Measurements from ENCODE around the gene ARHGAP6. TPM values are rescaled to one million over a fixed set of nuclear protein-coding genes. Genes with fewer than 3 reads are reported as not detected.

The ARHGAP6 gene
- total RNA-seq, 1 donor from 2014 or later: 1.2 TPM

DNA sequence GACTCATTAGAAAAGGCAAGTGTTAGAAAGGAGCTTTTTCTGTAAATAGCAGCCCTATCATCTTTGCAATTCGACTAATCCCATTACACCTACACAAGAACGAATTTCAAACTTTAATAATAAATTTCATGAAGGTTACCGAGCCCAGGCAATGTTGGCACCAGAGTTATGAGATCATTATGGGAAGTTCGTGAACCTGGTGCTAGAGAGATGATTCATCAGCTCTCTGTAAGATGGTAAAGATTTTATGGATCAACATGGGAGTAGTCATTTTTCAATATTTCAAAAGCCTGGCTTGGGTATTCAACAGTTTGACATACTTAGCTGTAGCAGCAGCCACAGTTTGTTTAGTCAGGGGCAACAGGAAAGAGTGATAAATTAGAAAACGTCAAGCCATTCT lies 336.7 kb downstream of the ARHGAP6 start:
- no peak overlapping the region for H3K9ac ChIP-seq
- no peaks in the 10 kb centered on the region for H4K20me1 ChIP-seq (ENCODE audit: low read depth)
- Mint-ChIP-seq H3K27ac (no peak overlapping the region), H3K4me1 (no peaks in the 10 kb centered on the region), H3K4me3 (no peak overlapping the region), H3K36me3 (no peaks in the 10 kb centered on the region), H3K9me3 (no peaks in the 10 kb centered on the region), H3K27me3 (ENCODE audit: insufficient read depth, low read depth) (no peaks in the 10 kb centered on the region)
- H3F3A ChIP-seq (ENCODE audit: low read depth): no peaks in the 10 kb centered on the region
- no peak overlapping the region for H3K4me3 ChIP-seq
- H3K4me1 ChIP-seq: no peaks in the 10 kb centered on the region
- H3K79me2 ChIP-seq (ENCODE audit: low read depth): no peaks in the 10 kb centered on the region
- H3K36me3 ChIP-seq: no peaks in the 10 kb centered on the region
- H2AFZ ChIP-seq (replicated peaks): no peak overlapping the region
- TF ChIP-seq EZH2 (IDR thresholded peaks at IDR 0.05): no peak
- TF ChIP-seq, protein P1, sequence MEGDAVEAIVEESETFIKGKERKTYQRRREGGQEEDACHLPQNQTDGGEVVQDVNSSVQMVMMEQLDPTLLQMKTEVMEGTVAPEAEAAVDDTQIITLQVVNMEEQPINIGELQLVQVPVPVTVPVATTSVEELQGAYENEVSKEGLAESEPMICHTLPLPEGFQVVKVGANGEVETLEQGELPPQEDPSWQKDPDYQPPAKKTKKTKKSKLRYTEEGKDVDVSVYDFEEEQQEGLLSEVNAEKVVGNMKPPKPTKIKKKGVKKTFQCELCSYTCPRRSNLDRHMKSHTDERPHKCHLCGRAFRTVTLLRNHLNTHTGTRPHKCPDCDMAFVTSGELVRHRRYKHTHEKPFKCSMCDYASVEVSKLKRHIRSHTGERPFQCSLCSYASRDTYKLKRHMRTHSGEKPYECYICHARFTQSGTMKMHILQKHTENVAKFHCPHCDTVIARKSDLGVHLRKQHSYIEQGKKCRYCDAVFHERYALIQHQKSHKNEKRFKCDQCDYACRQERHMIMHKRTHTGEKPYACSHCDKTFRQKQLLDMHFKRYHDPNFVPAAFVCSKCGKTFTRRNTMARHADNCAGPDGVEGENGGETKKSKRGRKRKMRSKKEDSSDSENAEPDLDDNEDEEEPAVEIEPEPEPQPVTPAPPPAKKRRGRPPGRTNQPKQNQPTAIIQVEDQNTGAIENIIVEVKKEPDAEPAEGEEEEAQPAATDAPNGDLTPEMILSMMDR (IDR thresholded peaks at IDR 0.05): no peak
- TF ChIP-seq EZH2phosphoT487 (IDR thresholded peaks at IDR 0.05): no peak
- no peak overlapping the region for H3K4me2 ChIP-seq
- H3K27ac ChIP-seq: no peak overlapping the region
- no peak for DNase-seq (ENCODE audit: low spot score)
- no peaks in the 10 kb centered on the region for H3K27me3 ChIP-seq
- no peaks in the 10 kb centered on the region for H3K9me3 ChIP-seq (ENCODE audit: low read depth)

DNA sequence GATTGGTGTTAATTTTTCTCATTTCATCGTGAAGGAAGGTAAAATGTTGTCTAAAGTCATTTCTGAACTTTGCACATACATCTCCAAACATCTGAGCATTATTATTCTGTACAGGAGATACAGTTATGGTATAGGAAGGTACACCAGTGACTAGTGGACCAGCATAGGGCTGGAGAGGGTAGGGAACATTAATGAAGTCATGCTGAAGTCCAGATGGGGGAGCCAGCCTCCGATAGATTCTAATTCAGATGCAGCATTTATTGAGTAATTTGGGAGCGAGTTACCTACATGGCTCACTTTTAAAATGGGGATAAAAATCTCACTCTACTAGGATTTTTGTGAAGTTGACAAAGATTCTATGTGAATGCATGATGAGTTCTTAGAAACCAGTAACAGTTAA lies 337.6 kb downstream of the ARHGAP6 start:
- Histone ChIP-seq H3K9ac (no peak overlapping the region), H3F3A (ENCODE audit: low read depth) (no peaks in the 10 kb centered on the region), H4K20me1 (ENCODE audit: low read depth) (no peaks in the 10 kb centered on the region), H3K79me2 (ENCODE audit: low read depth) (no peaks in the 10 kb centered on the region), H3K4me1 (no peaks in the 10 kb centered on the region), H3K9me3 (ENCODE audit: low read depth) (no peaks in the 10 kb centered on the region), H3K4me3 (no peak overlapping the region), H3K27ac (no peak overlapping the region), H2AFZ (replicated peaks) (no peak overlapping the region), H3K4me2 (no peak overlapping the region), H3K27me3 (no peaks in the 10 kb centered on the region), H3K36me3 (no peaks in the 10 kb centered on the region)
- TF ChIP-seq EZH2 (IDR thresholded peaks at IDR 0.05): no peak
- TF ChIP-seq, protein P1 (IDR thresholded peaks at IDR 0.05): no peak
- Mint-ChIP-seq H3K27ac (no peak overlapping the region), H3K4me3 (no peak overlapping the region), H3K9me3 (peaks cover 3% of the 10 kb centered on the region), H3K27me3 (ENCODE audit: insufficient read depth, low read depth) (no peaks in the 10 kb centered on the region), H3K36me3 (no peaks in the 10 kb centered on the region), H3K4me1 (no peaks in the 10 kb centered on the region)
- DNase-seq (ENCODE audit: low spot score): no peak

DNA sequence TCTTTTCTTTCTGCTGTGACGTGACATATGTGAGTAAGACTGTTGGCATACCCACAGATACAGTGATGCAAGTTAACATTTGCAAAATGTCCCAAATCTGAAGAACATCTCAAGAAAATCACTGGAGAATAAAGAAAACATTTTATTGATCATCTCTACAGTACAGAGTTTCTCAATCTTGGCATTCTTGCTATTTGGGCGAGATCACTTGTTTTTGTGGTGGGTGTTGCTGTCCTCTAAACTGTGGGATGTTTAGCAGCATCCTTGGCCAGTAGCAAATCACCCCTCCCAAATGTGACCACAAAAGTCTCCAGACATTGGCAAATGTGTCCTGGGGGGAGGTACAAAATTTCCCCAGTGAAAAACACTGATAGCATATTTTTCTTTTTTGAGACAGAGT lies 343.7 kb downstream of the ARHGAP6 start:
- no peak overlapping the region for H3K4me2 ChIP-seq
- Mint-ChIP-seq H3K36me3 (no peaks in the 10 kb centered on the region), H3K4me1 (no peaks in the 10 kb centered on the region), H3K4me3 (no peak overlapping the region), H3K27ac (no peak overlapping the region), H3K27me3 (ENCODE audit: insufficient read depth, low read depth) (no peaks in the 10 kb centered on the region), H3K9me3 (peaks cover 3% of the 10 kb centered on the region)
- no peaks in the 10 kb centered on the region for H3K36me3 ChIP-seq
- H3K79me2 ChIP-seq (ENCODE audit: low read depth): no peaks in the 10 kb centered on the region
- no peaks in the 10 kb centered on the region for H4K20me1 ChIP-seq (ENCODE audit: low read depth)
- no peak overlapping the region for H3K27ac ChIP-seq
- H3K9me3 ChIP-seq (ENCODE audit: low read depth): no peaks in the 10 kb centered on the region
- H2AFZ ChIP-seq (replicated peaks): no peak overlapping the region
- no peak for DNase-seq (ENCODE audit: low spot score)
- no peak overlapping the region for H3K9ac ChIP-seq
- H3F3A ChIP-seq (ENCODE audit: low read depth): no peaks in the 10 kb centered on the region
- no peaks in the 10 kb centered on the region for H3K27me3 ChIP-seq
- no peak for TF ChIP-seq EZH2phosphoT487 (IDR thresholded peaks at IDR 0.05)
- no peak for TF ChIP-seq EZH2 (IDR thresholded peaks at IDR 0.05)
- TF ChIP-seq, protein P1 (IDR thresholded peaks at IDR 0.05): no peak
- H3K4me1 ChIP-seq: no peaks in the 10 kb centered on the region
- H3K4me3 ChIP-seq: no peak overlapping the region

Data from neural progenitor cell (in vitro differentiated cells).